Endometrium (tissue), 2 donors: ENCODE measurements around the gene CC2D1A.
"Not testable (repeated sequence)": the region's sequence is repeated elsewhere in the genome, so short reads cannot be mapped to it uniquely, and the experiment has no call there.

Experiments
- FAIRE-seq: peaks from 2 replicates; lab custom pipeline; 2012; peaks lifted over from hg19 to GRCh38; lab: Jason Lieb, UNC
- donor health status: control.
- donor health status: control.

Gene CC2D1A

DNA sequence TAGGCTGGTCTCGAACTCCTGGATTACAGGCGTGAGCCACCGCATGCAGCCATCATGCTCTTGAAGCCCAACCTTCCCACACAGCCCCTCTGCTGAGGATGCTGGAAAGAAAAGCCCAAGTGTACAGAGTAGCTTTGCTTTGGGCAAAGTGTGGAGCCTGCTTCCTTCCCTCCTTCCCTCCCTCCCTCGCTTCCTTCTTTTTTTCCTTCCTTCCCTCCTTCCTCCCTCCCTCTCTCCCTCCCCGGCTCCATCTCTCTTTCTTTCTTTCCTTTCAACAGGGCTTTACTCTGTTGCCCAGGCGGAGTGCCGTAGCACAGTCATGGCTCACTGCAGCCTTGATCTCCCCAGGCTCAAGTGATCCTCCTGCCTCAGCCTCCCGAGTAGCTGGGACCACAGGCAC, 2.7 kb downstream of the CC2D1A start:
- FAIRE-seq, result no peak

DNA sequence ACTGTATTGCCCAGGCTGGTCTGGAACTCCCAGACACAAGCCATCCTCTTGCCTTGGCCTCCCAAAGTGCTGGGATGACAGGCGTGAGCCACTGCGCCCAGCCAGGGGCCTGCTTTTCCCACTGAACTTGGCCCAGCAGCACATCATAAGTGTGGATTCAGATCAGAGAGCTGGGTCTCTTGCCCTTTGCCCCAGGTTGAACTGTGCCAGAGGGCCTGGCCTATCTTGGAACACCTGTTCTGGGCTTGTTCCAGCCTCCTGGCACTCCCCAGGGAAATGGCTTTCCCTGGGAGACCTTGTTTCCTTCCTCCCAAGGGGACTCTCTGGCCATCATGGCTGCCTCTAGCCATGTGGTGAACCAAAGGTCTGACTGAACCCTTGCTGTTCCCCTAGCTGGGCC, 3.4 kb downstream of the CC2D1A start:
- no peak for FAIRE-seq

DNA sequence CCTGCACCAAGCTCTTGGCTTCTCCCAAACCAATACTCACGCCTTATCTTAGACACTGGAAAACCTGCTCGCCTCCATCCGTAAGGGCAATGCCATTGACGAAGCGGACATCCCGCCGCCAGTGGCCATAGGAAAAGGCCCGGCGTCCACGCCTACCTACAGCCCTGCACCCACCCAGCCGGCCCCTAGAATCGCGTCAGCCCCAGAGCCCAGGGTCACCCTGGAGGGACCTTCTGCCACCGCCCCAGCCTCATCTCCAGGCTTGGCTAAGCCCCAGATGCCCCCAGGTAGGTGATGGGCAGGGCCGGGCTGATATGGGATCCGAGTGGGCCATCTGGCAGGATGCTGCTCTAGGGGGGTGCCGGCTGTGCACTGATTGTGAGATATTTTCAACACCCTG, 7.4 kb downstream of the CC2D1A start:
- FAIRE-seq, result no peak

DNA sequence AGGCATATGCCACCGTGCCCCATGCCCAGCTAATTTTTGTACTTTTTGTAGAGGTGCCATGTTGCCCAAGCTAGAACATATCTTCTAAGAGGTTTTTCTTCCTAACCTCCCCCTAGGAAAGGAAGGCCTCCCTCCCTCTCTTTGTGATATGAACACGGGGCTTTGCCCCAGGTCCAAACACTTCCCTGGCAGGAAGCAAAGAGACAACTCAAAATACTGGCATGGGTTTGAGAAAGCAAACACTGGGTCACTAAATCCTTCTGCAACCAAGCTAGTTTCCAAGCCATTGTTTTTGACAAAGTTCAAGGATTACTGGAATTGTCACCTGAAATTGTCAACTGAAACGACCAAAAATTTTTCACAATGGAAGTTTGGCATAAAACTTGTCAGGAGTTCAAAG, 8.8 kb downstream of the CC2D1A start:
- no peak for FAIRE-seq

DNA sequence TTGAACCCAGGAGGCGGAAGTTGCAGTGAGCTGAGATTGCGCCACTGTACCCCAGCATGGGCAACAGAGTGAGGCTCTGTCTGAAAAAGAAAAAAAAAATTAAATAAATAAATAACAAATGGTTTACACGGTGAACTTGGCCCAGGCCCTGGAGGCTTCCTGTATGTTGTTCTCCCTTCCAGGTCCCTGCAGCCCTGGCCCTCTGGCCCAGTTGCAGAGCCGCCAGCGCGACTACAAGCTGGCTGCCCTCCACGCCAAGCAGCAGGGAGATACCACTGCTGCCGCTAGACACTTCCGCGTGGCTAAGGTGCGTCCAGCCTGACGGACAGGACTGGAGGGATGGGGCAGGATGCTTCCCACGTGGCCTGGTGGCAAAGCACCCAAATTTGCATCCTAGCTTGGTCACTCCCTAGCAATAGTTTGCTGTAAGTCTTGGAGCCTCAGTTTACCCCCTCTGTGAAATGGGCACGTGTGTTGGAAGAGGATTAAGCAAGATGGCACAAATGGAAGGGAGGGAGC, 11.9 kb downstream of the CC2D1A start:
- FAIRE-seq, result no peak

DNA sequence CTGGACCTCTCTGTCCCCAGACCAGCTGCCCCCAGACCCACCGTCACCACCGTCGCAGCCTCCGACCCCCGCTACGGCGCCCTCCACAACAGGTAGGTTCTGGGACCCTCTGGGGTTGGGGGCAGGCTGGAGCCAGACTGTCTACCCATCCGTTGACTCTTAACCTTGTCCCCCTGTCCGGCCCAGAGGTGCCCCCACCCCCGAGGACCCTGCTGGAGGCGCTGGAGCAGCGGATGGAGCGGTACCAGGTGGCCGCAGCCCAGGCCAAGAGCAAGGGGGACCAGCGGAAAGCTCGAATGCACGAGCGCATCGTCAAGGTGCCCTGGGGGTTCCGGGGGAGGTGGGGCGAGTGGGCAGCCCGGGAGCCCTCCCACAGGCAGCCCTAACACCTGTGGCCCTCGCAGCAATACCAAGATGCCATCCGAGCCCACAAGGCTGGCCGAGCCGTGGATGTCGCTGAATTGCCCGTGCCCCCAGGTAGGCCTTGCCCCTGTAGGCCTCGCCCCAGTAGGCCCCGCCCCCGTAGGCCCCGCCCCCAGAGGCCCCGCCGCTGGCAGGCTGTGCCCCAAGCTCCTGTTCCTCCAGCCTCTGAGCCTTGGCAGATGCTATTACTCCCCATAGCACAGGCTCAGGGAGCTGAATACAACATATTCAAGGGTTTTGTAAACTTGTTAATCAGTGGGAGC, 12.9 kb downstream of the CC2D1A start:
- no peak for FAIRE-seq

DNA sequence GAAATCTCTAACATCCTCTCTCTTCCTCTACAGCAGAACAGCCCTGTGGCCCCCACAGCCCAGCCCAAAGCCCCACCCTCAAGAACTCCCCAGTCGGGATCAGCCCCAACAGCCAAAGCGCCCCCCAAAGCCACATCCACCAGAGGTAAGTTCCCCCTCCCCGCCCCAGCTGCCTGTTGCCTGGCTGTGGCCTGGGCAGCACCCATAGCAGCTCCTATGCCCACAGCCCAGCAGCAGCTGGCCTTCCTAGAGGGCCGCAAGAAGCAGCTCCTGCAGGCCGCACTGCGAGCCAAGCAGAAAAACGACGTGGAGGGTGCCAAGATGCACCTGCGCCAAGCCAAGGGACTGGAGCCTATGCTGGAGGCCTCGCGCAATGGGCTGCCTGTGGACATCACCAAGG, 14.5 kb downstream of the CC2D1A start:
- FAIRE-seq, result no peak

DNA sequence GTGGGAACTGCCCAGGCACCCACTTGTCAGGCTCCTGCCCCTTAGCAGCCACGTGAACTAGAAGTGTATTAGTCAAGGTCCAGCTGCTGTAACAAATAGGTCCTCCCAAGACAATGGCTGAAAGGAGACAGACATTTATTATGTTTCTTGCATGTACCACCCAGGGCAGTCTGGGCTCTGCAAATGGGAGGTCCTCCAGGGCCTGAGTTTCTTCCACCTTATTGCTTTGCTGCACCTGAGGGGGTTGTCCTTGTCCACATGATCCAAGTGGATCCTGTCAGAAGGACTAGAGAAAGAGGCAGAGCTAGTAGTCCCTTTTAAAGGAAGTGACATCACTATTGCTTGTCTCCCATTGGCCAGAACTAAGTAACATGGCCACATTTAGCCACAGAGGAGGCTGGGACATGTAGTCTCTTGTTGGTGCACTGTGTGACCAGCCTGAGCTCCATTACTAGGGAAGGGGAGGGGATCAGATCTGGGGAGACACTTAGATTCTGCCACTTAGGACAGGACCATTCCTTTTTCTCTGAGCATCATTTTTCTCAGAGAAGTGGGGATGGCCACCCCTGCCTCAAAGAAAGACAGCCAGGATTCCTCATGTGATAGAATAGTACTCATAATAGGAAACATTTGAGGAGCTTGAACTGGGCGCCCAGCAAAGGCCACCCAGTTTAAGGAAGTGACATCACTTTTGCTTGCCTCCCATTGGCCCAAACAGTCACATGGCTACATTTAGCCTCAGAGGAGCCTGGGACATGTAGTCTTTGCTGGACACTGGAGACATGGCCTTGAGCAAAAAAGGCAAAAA, 15.1 kb downstream of the CC2D1A start:
- no peak for FAIRE-seq

DNA sequence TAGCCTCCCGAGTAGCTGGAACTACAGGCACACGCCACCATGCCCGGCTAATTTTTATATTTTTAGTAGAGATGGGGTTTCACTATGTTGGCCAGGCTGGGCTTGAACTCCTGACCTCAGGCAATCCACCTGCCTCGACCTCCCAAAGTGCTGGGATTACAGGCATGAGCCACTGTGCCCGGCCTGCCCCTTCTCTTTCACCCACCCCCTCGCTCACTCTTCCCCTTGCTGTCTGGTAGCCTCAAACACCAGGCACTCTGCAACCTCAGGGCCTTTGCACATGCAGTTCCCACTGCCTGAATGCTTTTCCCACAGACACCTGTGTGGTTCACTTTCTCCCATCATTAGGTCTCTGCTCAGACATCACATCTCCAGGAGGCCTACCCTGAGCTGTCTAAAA, 16.1 kb downstream of the CC2D1A start:
- FAIRE-seq, result not testable (repeated sequence)

DNA sequence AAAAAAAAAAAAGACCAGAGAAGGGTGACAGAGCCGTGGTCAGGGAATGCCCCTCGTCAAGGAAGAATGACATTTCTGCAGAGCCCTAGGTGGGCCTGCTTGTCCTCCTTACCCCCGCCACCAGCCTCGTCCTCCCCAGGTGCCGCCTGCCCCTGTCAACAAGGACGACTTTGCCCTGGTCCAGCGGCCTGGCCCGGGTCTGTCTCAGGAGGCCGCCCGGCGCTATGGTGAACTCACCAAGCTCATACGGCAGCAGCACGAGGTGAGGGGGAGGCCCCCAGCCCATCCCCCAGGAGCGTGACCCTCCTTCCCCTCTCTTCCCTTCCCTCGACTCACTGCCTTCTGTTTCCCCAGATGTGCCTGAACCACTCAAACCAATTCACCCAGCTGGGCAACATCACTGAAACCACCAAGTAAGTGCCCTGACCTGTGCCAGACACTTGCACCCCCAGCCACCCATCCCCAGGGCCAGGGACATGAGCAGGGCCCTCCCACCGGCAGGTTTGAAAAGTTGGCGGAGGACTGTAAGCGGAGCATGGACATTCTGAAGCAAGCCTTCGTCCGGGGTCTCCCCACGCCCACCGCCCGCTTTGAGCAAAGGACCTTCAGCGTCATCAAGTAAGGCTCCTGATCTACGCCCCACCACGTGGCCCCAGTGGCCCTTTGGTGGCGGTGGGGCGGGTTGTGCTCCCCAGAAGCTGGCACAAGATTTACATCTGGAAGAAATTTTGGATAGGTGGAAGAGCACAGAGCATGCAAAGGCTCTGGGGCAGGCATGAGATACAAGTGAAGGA, 17.4 kb downstream of the CC2D1A start:
- FAIRE-seq, result no peak

DNA sequence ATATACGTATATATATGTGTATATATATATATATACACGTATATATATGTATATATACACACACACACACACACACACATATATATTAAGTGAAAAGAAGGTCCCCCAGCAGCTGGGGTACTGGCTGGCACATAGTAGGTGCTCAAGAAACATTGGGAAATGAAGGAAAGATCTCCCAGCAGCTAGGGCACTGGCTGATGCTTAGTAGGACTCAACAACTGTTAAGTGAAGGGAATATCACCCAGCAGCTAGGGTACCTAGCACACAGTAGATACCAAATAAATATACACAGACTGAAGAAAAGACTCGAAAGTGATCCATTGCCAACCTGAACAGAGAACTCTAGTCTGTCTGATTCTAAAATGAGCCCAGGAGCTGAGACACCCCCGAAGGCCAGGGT, 20.0 kb downstream of the CC2D1A start:
- FAIRE-seq, result no peak

DNA sequence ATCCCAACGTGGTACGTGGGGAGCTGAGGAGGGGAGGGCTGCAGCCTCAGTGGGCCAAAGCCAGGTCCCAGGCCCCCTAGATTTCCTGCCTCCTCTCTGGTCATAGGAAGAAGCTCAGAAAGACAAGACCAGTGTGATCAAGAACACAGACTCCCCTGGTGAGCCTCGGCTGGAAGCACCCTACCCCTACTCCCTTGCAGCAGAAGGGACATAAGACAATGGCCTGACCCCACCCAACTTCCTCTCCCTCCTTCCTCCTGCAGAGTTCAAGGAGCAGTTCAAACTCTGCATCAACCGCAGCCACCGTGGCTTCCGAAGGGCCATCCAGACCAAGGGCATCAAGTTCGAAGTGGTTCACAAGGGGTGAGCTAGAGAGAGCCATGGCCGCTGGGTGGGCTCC, 20.7 kb downstream of the CC2D1A start:
- no peak for FAIRE-seq

DNA sequence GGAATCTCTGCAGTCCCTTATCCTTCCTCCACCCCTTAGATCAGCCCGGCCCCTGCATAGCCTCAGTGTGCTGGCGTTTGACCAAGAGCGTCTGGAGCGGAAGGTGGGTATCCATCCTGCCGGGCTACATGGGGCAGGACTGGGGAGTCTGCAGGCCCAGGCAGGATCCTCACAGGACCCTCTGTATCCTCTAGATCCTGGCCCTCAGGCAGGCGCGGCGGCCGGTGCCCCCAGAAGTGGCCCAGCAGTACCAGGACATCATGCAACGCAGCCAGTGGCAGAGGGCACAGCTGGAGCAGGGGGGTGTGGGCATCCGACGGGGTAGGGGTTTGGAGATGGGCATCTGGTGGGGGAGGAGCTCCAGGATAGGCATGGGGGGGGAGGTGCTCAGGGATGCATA, 23.3 kb downstream of the CC2D1A start:
- no peak for FAIRE-seq

DNA sequence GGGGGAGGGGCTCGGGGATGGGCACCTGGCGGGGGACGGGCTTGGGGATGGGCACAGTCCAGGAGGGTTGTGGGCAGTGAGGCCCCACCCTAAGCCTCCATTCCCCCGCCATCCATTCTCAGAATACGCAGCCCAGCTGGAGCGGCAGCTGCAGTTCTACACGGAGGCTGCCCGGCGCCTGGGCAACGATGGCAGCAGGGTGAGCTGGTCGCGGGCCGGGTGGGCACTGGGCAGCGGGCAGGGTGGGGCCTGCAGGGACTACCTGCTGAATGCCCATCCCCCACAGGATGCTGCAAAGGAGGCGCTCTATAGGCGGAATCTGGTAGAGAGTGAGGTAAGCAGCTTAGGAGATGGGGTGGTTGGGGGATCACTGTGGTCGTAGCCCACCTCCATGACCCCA, 24.0 kb downstream of the CC2D1A start:
- no peak for FAIRE-seq

DNA sequence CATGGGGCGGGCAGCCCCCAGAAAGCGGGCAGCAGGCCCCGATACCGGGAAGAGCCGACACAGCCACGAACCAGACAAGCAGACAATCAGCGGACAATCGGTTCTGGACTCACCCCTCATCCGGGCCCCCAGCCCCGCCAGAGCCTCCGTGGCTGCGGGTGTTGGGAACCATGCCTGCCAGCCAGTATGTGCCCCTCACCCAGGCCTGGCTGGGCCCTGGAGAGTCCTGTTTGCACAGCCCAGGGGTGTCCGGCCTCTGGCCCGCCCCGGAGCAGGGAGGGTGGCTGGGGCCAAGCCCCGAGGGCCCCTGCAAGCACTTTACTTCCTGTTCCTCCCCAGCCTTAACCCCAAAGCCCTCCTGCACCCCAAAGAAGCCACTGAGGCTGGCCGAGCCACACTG, 24.4 kb downstream of the CC2D1A start:
- no peak for FAIRE-seq

DNA sequence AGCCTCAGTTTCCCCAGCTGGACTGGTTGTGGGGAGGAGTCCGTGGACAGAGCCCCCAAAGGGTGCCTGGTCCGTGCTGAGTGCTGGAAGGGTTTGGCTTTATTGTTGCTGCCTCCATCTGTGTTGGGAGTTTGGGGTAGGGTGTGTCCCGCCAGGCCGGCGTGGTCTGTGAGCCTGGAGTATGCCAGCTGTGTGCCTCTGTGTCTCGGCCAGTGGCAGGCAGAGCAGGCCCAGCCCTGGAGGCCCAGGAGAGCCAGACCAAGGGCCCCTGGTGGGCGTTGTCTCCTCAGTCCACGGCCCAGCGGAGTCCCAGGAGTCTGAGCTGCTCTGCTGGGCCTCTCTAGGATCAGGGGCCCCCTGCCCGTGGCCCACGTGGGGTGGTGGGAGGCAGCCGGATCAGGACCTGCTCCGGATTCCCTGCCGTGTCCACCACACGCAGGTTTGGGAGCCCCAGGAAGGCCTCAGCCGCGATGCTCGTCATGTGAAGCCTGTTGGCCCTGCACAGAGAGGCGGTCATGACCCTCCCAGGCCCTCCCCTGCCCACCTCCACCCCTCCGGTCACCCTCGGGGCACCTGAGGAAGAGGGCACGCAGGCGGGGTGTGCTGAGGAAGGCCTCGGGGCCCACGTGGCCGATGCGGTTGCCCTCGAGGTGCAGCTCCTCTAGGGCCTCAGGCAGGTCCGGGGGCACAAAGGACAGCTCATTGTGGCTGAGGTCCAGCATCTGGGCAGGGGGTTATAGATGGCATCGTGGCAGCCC, 25.6 kb downstream of the CC2D1A start:
- no peak for FAIRE-seq

DNA sequence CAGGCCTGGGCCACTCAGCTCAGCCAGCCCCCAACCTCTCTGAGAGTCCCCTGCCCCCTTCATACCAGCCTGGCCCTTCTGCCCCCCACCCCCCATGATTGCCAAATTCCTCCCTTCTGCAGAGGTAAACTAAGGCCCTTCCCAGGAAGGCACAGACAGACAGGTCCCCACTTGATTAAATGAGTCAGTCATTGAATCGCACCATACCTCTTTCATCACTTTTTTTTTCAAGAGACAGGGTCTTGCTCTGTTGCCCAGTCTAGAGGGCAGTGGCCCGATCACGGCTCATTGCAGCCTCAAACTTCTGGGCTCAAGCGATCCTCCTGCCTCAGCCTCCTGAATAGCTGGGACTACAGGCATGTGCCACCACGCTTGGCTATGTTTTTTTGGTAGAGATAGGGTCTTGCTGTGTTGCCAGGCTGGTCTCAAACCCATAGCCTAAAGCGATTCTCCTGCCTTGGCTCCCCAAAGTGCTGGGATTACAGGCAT, 26.2 kb downstream of the CC2D1A start:
- no peak for FAIRE-seq

DNA sequence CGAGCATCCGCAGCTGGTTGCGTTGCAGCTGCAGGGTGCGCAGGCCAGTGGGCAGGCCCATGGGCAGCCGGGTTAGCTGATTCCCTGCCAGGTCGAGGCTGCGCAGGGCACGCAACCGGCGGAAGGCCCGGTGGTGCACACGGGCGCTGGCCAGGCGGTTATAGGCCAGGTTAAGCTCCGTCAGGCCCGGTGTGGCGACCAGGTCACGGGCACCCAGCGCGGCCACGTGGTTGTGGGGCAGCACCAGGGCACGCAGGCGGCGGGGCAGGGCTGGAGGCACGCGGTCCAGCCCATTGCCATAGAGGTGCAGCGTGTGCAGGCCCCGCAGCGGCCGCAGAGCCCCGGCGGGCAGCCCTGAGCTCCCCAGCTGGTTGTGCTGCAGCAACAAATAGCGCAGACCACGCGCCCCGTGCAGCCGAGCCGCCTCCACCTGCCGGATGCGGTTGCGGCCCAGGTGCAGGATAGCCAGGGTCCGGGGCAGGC, 27.0 kb downstream of the CC2D1A start:
- FAIRE-seq, result no peak

DNA sequence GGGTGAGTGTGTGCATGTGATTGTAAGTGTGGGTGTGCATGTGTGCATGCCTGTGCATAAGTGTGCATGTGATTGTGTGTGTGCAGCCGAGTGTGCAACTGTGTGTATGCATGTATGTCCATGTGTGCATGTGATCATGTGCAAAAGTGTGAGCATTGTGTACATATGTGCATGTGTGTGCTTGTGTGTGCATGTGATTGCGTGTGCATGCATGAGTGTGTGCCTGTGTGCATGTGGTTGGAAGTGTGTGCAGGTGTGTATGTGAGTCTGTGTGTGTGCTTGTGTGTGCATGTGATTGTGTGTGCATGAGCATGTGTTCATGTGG, 28.7 kb downstream of the CC2D1A start:
- FAIRE-seq, result no peak

DNA sequence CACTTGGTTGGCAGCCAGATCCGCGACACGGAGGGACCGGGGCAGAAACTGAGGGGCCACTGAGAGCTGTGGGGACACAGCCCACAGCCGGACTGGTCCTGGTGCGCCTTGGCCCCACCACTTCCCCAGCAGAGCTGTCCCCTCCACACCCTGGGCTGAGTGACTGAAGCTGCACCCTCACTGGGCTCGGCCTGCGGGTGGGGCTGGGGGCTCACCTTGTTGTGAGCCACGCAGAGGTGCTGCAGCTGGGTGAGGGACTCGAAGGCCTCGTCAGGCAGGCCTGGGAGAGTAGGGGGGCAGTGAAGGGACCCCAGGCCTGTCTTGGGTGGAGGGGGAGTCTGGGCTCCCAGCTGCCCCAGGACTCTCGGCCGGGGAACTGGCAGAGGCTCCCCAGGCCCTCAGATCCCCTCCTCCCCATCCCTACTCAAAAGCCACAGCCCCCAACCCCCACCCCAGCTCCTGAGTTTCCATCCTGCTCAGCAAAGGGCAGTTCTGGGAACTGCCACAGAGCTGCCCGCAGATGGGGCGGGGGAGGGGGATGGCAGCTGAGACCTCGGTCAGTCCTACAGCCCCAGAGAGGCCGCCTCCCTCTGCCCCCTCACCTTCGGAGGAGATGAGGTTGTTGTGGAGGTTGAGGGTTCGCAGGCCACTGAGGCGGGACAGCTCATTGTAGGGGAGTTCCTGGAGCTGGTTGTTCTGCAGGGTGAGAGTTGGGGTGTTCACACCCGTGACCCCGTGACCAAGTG, 29.9 kb downstream of the CC2D1A start:
- no peak for FAIRE-seq
